ENCODE results near the gene STMN1. TPM values are rescaled to one million over a fixed set of nuclear protein-coding genes. Genes with fewer than 3 reads are reported as not detected.

Gene STMN1
- total and polyA plus RNA-seq, 9 of the 15 experiments (the other 6 are each of a cell fraction or from before 2014, with no cell fraction given) = 269 to 2,153 (median 595) TPM

- no peak overlapping the region for H2AFZ ChIP-seq (ENCODE audit: low read depth, low read length)
- no peak overlapping the region for H3K4me2 ChIP-seq (ENCODE audit: insufficient read depth, low read length)
- no peaks in the 10 kb centered on the region for H3K9me1 ChIP-seq (ENCODE audit: control insufficient read depth, insufficient read depth, low read length)
- H3K9me3 ChIP-seq (replicated peaks; ENCODE audit: control insufficient read depth, insufficient read depth, low read depth, low read length) = no peaks in the 10 kb centered on the region
- peaks cover 6 to 9% of the 10 kb centered on the region in 2 experiments; a peak in 4 of 5 replicates for H3K4me1 ChIP-seq (replicated peaks in 1 of 2; ENCODE audit: control insufficient read depth in 2 of 2, insufficient read depth in 2 of 2, low read length in 2 of 2)
- intact Hi-C loops (cut with micrococcal nuclease) = no loop called here
- FAIRE-seq = no peak
- no peak for DNase-seq (ENCODE audit: extremely low read depth in 1 of 4, low spot score in 3 of 4)
- H3K79me2 ChIP-seq (ENCODE audit: control insufficient read depth, insufficient read depth, low read length) = no peaks in the 10 kb centered on the region
- H3K4me3 ChIP-seq = no peak overlapping the region
- H3K9ac ChIP-seq (ENCODE audit: insufficient read depth in 1 of 2, low read depth in 2 of 2, low read length in 2 of 2) = no peak overlapping the region
- CTCF ChIA-PET (ENCODE audit: low intra/inter-chr PET ratio) = no interaction called here
- H3K27ac ChIP-seq (ENCODE audit: extremely low read depth, low read depth, low read length) = no peak overlapping the region
- in situ Hi-C loops (cut with MboI) = no loop called here
- TF ChIP-seq ZNF717 (CRISPR knock-in tag; IDR thresholded peaks at IDR 0.05) (no peak), E2F6 (IDR thresholded peaks at IDR 0.05; ENCODE audit: borderline replicate concordance in 1 of 2, extremely low read depth in 1 of 2, insufficient read depth in 1 of 2, insufficient read length in 1 of 2, low read depth in 1 of 2, low read length in 1 of 2, poor library complexity in 1 of 2, severe bottlenecking in 1 of 2) (no peak), HNRNPLL (IDR thresholded peaks at IDR 0.05; ENCODE audit: low read depth, low read length, poor library complexity, severe bottlenecking) (no peak)
- POLR2A ChIA-PET = interaction anchor here (0.6 to 1.3 kb wide), 2 partner anchors 9 to 21 kb away, joined by 3 read pairs; no protein-coding TSS in a partner anchor
- H4K20me1 ChIP-seq (replicated peaks; ENCODE audit: control insufficient read depth, insufficient read depth, low read length) = no peaks in the 10 kb centered on the region
- no peaks in the 10 kb centered on the region for H3K27me3 ChIP-seq (ENCODE audit: control insufficient read depth in 2 of 2, insufficient read depth in 2 of 2, low read length in 2 of 2)
- no TSS peak for BruUV-seq (replicated peaks)
- H3K36me3 ChIP-seq (ENCODE audit: control insufficient read depth, insufficient read depth, low read length) = no peaks in the 10 kb centered on the region
- ATAC-seq = no peak
These were observed 7.0 kb upstream of the STMN1 start for GRCh38 chr1:25913206-25913605.
